ENCODE results near the gene CDK2AP2. TPM values are rescaled to one million over a fixed set of nuclear protein-coding genes. Genes with fewer than 3 reads are reported as not detected.

Gene CDK2AP2
- total RNA-seq, 2 experiments from 2014 or later: 53.5 to 55.5 TPM

DNA sequence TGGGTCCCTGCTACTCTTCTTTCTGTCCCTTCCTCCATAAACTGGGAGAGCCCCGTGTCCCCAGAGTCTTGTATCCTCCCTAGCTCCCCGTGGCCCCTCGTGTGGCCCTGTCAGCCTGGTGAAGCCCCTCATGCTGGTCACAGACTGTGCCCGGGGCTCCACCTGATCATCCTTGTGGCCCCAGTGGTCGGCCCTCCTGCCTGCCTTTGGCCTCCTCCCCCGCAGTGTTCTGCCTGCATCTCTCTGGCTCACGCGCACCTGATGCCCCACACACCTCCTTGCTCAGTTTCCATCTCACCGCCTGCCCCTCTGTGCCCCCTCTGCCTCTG is 16.5 kb upstream of the CDK2AP2 start:
- H3K27ac Mint-ChIP-seq: no peak overlapping the region

DNA sequence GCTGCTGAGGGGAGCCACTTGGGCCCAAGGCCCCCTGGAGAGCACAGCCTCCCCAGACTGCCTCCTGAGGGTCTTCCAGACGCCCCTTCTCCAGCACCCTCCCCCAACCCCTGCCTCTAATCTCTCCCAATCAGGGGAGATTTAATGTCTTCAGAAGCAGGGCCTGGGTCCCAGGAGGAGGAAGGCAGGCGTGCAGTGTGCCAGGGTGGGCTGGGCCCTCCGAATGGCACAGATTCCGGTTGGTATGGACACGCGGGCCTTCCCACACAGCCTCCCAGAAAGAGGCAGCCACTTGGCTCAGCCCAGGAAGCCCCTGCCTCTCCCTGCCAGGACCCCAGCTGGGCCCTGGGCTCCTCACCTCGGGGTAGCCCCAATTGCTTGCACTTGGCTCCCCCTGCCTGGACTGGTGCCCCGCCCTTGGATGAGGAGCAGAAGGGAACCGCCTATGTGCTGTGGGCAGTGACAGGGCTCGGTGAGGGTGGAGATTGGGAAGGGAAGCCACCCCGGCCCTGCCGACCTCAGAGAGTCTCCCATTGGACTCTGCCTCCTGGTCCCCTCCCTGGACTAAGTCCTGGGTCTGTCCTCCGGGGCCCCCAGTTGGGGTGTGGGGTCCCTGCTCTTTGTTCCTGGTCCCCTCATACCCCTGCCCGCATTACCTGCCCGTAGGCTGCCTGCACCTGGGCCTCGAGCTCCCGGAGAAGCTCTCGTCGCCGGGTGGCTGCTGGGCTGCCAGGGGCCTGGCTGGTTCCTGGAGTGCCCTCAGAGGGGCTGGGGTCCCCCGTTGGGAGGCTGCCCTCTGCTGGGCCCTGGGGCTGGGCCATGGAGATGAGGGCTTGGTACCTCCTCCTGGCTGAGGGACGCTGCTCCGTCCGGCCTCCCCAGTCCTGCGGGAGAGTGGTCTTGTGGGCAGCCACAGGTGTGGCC is 15.9 kb upstream of the CDK2AP2 start:
- Mint-ChIP-seq H3K27me3 (peaks cover 7% of the 10 kb centered on the region), H3K4me1 (ENCODE audit: low read depth) (no peaks in the 10 kb centered on the region), H3K36me3 (ENCODE audit: low read depth) (no peaks in the 10 kb centered on the region), H3K9me3 (no peaks in the 10 kb centered on the region), H3K27ac (no peak overlapping the region), H3K4me3 (no peak overlapping the region)
- intact Hi-C loops (cut with micrococcal nuclease): no loop called here
- CTCF ChIA-PET: no interaction called here
- DNase-seq: no peak
- ATAC-seq: no peak
- POLR2A ChIA-PET: no interaction called here
- TF ChIP-seq, protein P1, sequence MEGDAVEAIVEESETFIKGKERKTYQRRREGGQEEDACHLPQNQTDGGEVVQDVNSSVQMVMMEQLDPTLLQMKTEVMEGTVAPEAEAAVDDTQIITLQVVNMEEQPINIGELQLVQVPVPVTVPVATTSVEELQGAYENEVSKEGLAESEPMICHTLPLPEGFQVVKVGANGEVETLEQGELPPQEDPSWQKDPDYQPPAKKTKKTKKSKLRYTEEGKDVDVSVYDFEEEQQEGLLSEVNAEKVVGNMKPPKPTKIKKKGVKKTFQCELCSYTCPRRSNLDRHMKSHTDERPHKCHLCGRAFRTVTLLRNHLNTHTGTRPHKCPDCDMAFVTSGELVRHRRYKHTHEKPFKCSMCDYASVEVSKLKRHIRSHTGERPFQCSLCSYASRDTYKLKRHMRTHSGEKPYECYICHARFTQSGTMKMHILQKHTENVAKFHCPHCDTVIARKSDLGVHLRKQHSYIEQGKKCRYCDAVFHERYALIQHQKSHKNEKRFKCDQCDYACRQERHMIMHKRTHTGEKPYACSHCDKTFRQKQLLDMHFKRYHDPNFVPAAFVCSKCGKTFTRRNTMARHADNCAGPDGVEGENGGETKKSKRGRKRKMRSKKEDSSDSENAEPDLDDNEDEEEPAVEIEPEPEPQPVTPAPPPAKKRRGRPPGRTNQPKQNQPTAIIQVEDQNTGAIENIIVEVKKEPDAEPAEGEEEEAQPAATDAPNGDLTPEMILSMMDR (IDR thresholded peaks at IDR 0.05): no peak

More for the DNA sequence above, 16.5 kb upstream of the CDK2AP2 start:
- Mint-ChIP-seq H3K9me3 (no peaks in the 10 kb centered on the region), H3K4me1 (ENCODE audit: low read depth) (no peaks in the 10 kb centered on the region), H3K36me3 (ENCODE audit: low read depth) (no peaks in the 10 kb centered on the region), H3K27me3 (peaks cover 7% of the 10 kb centered on the region), H3K4me3 (no peak overlapping the region)
- ChIA-PET POLR2A (no interaction called here), CTCF (no interaction called here)
- intact Hi-C loops (cut with micrococcal nuclease): no loop called here
- ATAC-seq: no peak
- no peak for DNase-seq
- TF ChIP-seq, protein P1 (IDR thresholded peaks at IDR 0.05): no peak

DNA sequence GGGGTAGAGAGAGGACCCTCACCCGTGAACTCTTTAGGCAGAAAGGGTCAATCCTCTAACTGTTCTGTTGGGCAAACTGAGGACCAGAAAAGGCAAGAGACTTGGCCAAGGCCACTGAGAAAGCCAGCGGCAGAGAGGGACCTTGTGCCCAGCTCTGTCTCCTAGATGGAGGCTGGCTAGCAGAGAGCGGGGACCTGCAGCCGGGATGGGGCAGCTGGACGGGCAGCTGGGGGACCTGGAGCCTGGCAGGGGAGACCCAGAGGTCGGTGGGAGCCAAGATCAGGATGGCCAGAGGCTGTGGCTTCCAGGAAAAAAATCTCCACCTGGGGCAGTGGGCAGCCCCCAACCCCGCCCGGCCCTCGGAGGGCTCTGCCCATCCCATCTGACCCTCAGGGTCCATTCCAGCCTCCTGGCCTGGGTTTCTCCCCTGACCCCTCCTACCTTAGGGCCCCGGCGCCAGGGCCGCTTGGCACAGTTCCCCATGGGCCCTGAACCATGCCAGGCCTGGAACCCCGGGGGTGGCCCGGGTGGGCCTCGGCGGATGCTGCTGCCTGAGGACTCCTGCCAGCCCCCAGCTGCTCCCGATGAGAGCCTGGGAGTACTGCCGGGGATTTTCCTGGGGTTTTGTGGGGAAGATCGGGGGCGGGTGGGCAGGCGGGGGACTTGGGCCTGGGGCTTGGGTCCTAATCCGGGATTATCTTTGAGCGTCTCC is 15.0 kb upstream of the CDK2AP2 start, which contains the start of gene CABP2:
Gene CABP2 (minus strand): TSS at position 603 of the 712 bp plus-strand sequence. CDS start 120 bp downstream, at position 483.
- Mint-ChIP-seq H3K4me3 (no peak within 1 kb of the TSS), H3K36me3 (ENCODE audit: low read depth) (no peaks in the 10 kb centered on the region), H3K4me1 (ENCODE audit: low read depth) (no peaks in the 10 kb centered on the region), H3K9me3 (no peaks in the 10 kb centered on the region), H3K27ac (no peak within 1 kb of the TSS), H3K27me3 (peaks cover 4% of the 10 kb centered on the region)
- no peak for ATAC-seq
- intact Hi-C loops (cut with micrococcal nuclease): no loop called here
- POLR2A ChIA-PET: no interaction called here
- DNase-seq: no peak
- TF ChIP-seq, protein P1 (IDR thresholded peaks at IDR 0.05): no peak
- CTCF ChIA-PET: no interaction called here

DNA sequence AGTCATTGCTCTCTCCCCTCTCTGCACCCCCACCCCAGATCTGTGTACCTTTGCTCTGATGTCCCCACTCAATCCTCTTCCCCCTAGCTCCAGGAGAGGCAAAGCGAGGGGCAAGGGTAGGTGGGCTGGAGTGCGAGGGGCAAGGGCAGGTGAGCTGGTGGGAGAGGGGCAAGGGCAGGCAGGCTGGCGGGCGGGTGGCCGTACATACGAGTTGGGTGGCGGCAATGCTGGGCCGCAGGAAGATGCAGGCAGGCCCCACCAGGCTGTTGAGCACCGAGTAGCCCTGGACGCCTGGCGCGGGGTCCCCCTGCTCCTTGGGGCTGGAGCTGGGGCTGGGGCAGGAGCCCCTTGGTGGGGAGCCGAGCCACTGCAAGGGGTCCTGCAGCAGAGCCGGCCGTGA is 14.4 kb upstream of the CDK2AP2 start:
- TF ChIP-seq, protein P1 (IDR thresholded peaks at IDR 0.05): no peak
- intact Hi-C loops (cut with micrococcal nuclease): no loop called here
- H3K36me3 Mint-ChIP-seq (ENCODE audit: low read depth): no peaks in the 10 kb centered on the region
- ATAC-seq (no peak), DNase-seq (no peak)
- H3K27me3 Mint-ChIP-seq: peaks cover 2% of the 10 kb centered on the region
- H3K9me3 Mint-ChIP-seq: no peaks in the 10 kb centered on the region
- no peaks in the 10 kb centered on the region for H3K4me1 Mint-ChIP-seq (ENCODE audit: low read depth)
- POLR2A ChIA-PET: no interaction called here
- CTCF ChIA-PET: no interaction called here
- no peak overlapping the region for H3K4me3 Mint-ChIP-seq
- no peak overlapping the region for H3K27ac Mint-ChIP-seq

DNA sequence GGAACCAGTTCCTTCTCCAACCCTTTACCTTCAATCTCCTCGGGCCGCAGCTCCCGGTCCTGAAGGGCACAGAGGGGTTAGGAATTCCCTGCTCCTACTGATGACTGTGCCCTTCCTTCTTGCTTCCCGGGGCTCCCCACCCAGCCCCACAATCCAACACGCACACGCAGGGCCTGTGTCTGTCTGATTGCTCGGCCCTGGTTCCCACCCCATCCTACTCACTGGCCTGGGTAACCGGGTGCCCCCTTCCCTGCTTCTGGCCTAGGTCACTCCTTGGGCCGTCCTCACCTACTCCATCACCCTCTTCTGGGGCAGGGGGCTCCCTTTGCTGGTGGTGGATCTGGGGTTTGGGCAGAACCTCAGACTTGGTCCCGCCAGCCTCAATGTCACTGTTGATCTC is 14.0 kb upstream of the CDK2AP2 start:
- Mint-ChIP-seq H3K27ac (no peak overlapping the region), H3K9me3 (no peaks in the 10 kb centered on the region), H3K4me3 (no peak overlapping the region), H3K4me1 (ENCODE audit: low read depth) (no peaks in the 10 kb centered on the region), H3K36me3 (ENCODE audit: low read depth) (no peaks in the 10 kb centered on the region), H3K27me3 (no peaks in the 10 kb centered on the region)
- DNase-seq: no peak
- ChIA-PET CTCF (no interaction called here), POLR2A (no interaction called here)
- TF ChIP-seq, protein P1 (IDR thresholded peaks at IDR 0.05): no peak
- ATAC-seq: no peak
- intact Hi-C loops (cut with micrococcal nuclease): no loop called here
